SH-SY5Y (cell line): ENCODE measurements around the gene RPS14.

ENCODE experiments used
- GATA2 ChIP-seq: IDR thresholded peaks from 2 replicates; pipeline ENCODE4 v1.6.1; 2011; ENCODE audit warnings: mild to moderate bottlenecking, low read depth, low read length
- GATA3 ChIP-seq: IDR thresholded peaks from 2 replicates; pipeline ENCODE4 v1.6.1; 2011; ENCODE audit warnings: low read depth, mild to moderate bottlenecking, low read length, moderate library complexity

GRCh38 chr5:150422075-150422474 lies 27.5 kb downstream of the RPS14 start:
- TF ChIP-seq GATA2 (no peak), GATA3 (no peak)
